Hepatic stellate cell (primary cell): ENCODE data around the gene TMEM225.
"Not testable (repeated sequence)": the region's sequence is repeated elsewhere in the genome, so short reads cannot be mapped to it uniquely, and the experiment has no call there.

Experiments
- DNase-seq: peaks from one replicate; pipeline ENCODE4 v3.0.0; 2011; ENCODE audit warnings: low spot score

Gene TMEM225

DNA sequence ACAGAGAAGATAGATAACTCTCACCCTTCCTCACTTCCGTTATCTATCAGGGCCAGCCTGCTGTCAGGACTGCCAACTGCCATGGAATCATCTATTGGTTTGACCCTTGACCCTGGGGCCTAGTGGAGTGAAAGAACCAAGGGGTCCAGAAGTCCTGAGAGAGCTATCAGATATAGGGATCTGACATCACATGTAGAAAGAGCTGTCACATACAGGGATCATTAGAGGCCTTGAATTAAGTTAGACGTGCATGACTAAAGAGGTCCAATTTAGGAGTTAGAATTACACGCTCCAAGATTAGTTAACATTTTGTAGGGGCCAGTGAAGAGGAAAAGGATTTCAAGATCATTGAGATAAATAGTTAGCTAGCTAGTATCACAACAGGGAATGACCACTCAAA is at the start of gene TMEM225:
TMEM225 (minus strand) TSS at position 101 of the 400 bp plus-strand sequence. CDS start 245 bp downstream, outside the sequence.
- DNase-seq = no peak

DNA sequence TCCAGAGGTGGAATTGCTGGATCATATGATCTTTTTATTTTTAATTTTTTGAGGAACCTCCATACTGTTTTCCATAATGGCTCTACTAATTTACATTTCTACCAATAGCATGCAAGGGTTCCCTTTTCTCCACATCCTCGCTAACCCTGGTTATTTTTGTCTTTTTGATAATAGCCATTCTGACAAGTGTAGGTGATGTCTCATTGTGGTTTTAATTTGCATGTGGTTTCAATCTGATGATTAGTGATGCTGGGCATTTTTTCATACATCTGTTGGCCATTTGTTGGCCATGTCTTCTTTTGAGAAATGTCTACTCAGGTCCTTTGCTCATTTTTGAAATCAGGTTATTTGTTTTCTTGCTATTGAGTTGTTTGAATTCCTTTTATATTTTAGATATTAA is 38.6 kb upstream of the TMEM225 start:
- DNase-seq = no peak

DNA sequence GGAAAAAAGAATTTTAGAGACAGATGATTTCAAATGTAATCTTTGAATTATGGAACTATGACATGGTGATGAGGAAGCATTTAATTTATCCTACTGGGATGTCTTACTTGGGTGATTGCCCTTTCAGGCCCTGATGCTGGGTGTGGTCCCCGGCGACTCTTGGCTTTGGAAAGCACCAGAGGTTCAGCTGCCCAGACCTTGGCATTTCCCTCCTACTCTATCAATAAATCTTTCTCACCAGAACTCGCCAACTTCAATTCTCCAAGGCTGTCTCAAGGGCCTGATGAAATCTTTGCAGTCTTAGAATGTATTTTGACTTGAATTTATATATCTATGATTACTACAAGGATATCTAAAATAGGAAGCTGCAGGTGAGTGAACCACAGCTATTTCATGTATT is 35.5 kb upstream of the TMEM225 start:
- DNase-seq = no peak

DNA sequence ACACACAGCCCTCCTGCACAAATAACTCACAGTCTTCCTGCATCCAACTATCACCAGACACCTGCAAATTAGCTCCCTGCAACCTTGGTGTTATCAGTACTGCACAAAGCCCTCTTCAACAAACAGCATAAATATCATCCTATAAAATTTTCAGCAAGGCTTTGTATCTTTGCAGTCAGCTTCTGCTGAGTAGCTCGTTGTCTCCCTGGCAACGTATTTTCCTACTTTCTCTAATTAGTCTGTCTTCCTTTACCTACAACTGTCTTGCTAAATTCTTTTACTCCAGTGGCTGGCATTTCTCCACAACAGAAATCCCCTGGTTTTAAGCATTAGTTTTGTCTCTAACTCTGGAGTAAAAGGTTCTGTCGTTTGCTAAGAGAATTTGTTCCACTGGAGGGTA is 20.4 kb upstream of the TMEM225 start:
- no peak for DNase-seq

GRCh38 chr11:123904932-123905331 is 19.5 kb upstream of the TMEM225 start:
- no peak for DNase-seq

- DNase-seq = no peak
These were observed 18.5 kb upstream of the TMEM225 start for GRCh38 chr11:123903932-123904331.

DNA sequence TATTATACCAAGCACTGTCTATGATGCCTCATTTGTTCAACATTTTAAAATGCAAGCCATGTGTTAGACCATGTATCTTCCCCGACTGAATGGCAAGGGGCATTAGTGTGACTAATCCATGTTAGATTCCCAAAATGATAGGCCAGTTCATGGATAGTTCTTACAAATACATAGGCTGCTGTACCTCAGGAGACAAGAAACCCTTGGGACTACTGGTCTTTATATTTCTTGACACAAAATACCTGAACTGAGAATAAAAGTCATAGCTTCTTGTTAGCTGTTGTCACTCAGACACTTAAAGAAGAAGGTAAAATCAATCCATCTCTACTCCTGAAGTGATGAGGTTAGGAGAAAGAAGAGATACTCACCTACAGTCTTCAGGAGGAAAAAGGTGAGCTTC is 16.4 kb upstream of the TMEM225 start, which contains the start of gene OR8D4:
OR8D4 (plus strand) TSS at position 301 of the 400 bp plus-strand sequence. CDS start 4,265 bp downstream, outside the sequence.
- no peak for DNase-seq

- DNase-seq = no peak
These were observed 14.3 kb upstream of the TMEM225 start for GRCh38 chr11:123899792-123900191.

DNA sequence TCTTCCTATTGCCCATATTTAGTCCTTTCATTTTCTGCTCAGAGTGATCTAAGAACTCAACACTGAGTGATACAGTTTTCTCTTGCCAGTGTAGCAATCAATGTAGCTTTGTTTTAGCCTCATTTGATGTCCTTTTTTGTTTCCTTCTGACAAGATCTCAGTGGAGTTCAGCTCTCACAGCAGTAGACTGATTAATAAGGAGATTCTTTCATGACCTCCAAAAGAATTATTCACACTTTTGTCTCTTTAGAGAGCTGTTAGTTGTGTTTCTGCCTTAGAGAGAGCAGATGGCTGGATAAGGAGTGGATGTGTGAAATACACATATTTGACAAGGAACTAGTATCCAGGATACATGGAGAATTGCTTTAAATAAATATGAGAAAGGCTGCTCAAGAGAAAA is 6.6 kb upstream of the TMEM225 start:
- DNase-seq = no peak

- no peak for DNase-seq
These were observed 4.6 kb downstream of the TMEM225 start for GRCh38 chr11:123880912-123881311.

DNA sequence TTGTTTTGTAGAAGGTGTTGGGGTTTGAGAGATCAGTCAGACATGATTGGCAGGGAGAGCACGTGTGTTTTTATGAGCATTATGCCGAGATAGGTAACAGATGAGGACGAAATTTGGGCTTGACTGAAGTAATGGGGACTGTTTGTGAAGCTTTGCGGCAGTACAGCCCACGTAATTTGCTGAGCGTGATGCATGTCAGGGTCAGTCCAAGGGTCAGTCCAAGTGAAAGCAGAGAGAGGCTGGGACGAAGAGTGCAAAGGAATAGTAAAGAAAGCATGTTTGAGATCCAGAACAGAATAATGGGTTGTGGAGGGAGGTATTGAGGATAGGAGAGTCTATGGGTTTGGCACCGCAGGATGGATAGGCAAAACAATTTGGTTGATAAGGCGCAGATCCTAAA is 17.7 kb downstream of the TMEM225 start:
- DNase-seq = not testable (repeated sequence)

DNA sequence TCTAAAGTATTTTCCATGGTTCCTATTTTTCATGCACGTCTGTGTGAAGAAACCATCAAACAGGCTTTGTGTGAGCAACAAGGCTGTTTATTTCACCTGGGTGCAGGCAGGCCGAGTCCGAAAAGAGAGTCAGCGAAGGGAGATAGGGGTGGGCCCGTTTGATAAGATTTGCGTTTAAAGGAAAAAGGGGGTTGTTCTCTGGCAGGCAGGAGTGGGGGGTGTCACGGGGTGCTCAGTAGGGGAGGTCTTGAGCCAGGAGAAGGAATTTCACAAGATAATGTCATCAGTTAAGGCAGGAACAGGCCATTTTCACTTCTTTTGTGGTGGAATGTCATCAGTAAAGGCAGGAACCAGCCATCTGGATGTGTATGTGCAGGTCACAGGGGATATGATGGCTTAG is 20.2 kb downstream of the TMEM225 start:
- DNase-seq = not testable (repeated sequence)

GRCh38 chr11:123859731-123860130 is 25.7 kb downstream of the TMEM225 start:
- no peak for DNase-seq

GRCh38 chr11:123856444-123856843 is 29.0 kb downstream of the TMEM225 start:
- no peak for DNase-seq

GRCh38 chr11:123853038-123853437 is 32.4 kb downstream of the TMEM225 start:
- DNase-seq = no peak

DNA sequence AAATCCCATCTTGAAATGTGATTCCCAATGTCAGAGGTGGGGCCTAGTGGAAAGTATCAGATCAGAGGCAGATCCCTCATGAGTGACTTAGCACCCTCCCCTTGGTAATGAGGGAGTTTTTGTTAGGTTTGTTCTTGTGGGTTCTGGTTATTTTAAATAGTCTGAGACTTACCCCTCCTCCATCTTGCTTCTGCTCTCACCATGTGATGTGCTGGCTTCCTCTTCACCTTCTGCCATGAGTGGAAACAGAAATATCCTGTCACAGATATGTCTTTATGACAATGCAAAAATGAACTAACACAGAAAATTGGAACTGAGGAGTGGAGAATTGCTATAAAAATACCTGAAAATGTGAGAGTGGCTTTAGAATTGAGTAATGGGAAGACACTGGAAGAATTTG is 33.1 kb downstream of the TMEM225 start:
- no peak for DNase-seq

GRCh38 chr11:123851110-123851509 is 34.4 kb downstream of the TMEM225 start:
- DNase-seq = no peak

DNA sequence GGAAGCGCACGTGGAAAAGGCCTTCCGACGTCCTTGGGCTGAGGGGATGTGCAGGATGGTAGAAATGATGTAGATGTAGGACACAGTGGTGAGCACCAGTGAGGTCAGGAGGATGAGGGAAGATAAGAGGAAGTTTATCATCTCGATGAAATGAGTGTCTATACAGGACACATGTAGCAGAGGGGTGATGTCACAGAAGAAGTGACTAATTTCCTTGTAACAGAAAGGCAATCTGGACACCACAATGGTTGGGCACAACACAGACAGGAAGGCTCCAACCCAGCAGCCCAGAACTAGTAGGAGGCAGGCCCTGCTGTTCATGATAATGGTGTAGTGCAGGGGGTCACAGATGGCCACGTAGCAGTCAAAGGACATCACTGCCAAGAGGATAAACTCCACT is 44.3 kb downstream of the TMEM225 start:
- no peak for DNase-seq

GRCh38 chr11:123839131-123839530 is 46.3 kb downstream of the TMEM225 start:
- no peak for DNase-seq

- DNase-seq = no peak
These were observed 46.8 kb downstream of the TMEM225 start for GRCh38 chr11:123838659-123839058.

GRCh38 chr11:123838199-123838598 is 47.3 kb downstream of the TMEM225 start:
- no peak for DNase-seq

DNA sequence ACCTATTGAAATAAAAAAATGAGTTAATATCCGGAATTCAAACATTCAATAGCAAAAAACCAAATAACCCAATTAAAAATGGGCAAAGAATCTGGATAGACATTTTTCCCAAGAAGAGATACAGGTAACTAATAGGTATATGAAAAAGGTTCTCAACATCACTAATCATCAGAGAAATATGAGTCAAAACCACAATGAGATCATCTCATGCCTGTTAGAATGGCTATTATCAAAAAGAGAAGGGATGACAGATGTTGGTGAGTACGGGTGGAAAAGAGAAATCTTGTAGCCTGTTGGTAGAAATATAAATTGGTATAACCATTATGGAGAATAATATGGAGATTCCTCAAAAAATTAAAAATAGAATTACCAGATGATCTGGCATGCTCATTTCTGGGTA is 52.4 kb downstream of the TMEM225 start:
- no peak for DNase-seq
